ENCODE data around the gene HSPA1L.

Gene HSPA1L

DNA sequence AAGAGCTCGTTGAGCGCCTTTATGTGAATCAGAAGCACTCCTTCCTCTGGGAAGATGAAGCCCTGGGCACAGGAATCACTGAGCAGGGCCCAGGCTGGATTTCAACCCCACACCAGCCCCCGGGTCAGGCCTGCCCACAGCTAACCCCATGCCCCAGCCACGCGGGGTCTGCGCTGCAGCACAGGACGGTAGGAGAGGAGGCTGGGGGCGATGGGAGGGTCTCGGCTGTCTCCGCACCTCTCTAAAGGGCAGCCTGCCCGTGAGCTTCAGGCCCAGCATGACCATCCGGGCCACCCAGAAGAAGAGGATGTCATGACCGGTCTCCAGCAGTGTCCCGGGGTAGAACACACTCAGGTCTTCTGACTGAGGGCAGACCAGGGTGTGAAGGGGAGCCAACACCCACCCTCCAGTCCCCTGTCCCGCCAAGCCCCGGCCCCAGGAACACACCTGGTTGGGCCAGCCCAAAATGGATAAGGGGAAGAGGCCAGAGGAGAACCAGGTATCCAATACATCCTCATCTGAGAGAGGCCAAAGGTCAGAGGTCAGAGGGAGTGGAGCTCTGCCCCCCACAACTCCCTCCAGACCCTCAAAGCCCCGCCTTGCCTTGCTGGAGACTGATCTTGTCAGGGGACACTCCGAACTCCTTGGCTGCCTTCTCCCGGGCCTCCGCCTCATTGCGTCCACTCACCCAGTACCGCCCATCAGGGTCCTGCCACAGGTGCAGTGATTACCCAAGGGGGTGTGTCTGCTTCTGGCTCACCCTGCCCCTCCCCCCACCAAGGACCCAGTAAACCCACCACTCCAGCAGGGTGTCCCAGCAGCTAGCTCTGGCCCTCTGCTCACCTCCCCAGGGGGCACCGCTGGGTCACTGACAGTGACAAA, 33.6 kb downstream of the HSPA1L start:
- no peak for DNase-seq

GRCh38 chr6:31780507-31781243, 34.4 kb downstream of the HSPA1L start:
- DNase-seq = no peak

GRCh38 chr6:31779908-31780307, 35.2 kb downstream of the HSPA1L start:
- no peak for DNase-seq

DNA sequence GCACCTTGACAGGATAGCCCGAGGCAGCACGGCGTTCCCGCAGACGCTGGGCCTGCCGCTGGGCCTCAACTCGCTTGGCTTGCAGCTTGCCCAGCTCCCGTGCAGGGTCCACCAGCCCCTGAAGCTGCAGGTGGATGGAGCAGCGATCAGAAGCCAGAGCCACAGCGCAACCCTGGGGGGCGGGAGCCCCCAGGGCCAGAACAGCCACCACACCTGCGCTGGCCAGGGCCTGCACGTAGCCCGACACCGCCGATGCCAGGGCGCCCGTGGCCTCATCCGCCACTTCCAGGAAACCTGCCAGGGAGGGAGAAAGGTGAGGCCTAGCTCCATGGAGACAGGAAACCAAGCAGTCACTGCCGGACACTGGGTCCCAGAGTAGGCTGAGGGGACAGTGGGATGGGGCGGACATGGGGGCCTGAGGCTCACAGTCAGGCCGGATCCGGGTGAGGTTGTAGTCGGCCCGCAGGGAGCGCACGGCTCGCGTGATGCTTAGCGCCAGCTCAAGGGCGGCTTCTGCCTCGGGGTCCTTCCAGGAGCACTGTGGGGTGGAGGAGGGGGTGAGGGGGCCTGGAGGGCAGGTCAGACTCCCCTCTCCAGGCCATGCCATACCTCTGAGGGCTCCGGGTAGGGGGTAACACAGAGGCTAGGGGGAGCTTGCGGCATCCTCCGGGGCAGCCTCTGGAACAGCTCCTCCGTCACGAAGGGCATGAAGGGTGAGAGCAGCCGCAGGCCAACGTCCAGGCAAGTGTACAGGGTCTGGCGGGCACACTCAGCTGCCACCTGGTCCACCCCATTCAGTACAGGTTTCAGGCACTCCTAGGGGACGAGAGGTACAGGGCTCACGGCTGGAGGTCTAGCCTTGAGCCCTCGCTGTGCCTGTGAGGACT, 35.8 kb downstream of the HSPA1L start:
- DNase-seq = no peak

- no peak for DNase-seq
Observed at GRCh38 chr6:31778193-31778592, 36.9 kb downstream of the HSPA1L start.

GRCh38 chr6:31777667-31778050, 37.4 kb downstream of the HSPA1L start:
- DNase-seq = no peak

DNA sequence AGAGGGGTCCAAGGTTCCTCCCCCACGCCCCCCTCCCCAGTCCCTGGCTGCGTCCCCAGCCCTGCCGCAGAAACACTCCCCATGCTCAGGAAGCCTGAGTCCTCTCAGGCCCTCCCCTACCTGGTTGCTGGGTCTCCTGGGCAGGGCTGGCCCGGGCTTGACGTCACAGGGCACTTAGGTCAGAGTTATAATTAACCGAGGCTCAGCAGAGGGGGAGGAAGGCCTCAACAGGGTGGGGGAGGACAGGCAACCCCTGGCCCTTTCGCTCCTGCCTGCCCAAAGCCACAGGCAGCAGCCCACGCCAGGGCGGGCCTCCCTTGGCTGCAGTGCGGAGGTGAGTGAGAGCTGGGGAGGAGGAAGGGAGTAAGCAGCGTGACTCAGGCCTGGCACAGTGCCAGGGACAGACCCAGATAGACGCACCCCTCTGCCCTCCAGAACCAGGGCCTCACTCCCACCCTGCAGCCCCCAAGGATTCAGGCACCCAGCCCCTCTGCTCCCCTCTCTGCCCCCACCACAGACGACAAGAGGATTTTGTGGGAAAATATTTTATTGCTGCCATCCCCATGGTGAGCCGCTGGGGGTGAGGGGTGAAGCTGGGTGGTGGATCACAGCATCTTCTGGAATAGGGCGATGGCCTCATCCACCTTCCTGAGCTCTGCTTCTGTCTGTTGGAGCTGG, 38.0 kb downstream of the HSPA1L start, which contains the start of gene VWA7:
VWA7 (minus strand) TSS at position 340 of the 678 bp plus-strand sequence. CDS start 549 bp downstream, outside the sequence.
- peak; percentile 54 for DNase-seq

DNA sequence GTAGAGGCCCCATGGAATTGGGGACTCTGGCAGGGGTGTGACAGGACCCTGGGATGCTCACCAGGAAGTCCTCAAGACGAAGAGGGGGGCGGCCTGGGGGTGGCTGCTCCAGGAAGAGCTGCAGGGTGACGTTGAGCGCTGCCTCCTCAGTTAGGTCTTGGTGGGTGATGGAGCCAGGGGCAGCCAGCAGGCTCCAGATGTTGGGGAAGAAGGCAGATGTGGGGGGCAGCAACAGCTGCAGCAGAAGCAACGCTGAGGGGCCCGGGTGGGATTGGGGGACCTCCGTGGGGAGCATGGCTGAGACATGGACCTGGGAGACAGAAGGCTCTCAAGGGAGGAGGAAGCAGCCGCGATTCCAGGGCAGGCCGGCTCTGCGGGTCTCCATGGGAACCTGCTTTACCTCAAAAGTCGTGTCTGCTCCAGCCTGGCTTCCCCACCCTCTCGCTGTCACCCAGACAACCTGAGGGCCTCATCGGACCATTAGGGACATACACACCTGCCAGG, 38.5 kb downstream of the HSPA1L start:
- DNase-seq = no peak

DNA sequence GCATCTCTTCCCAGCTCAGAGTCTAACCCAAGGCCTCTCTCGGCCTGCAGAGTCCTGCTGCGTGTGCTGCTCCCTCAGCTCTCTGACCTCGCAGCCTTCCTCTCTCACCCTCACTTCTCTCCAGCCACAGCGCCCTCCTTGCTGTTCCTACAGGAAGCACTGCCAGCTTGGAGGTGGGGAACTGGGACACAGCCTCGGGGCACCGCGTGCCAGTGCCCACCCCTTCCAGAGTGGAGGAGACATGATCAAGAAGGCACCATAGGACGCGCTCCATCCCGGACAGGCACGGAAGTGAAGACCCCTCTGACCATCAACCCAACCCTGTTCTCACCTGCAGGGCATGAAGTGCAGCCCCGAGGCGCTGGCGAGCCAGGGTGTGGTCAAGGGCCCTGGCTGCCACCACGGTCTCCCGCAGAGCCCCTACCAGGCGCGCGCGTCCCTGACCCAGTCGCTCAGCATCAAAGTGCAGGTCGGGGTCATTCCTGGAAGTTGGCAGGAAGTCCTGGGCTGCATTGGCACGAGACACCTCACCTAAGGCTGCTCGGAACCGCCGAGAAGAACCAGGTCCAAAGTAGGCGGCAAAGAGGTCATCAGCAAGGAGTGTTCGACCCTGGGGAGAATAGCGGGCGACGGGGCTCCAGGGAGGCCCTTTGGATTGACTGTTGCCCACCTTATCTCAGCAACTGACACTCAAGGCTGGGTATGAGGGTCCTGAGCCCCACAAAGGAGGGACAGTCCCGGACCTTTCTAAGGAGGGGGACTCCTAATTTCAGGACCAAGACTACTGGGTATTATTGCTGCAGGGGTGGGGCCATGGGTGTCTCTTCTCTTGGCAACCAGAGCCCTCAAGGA, 39.2 kb downstream of the HSPA1L start:
- no peak for DNase-seq

DNA sequence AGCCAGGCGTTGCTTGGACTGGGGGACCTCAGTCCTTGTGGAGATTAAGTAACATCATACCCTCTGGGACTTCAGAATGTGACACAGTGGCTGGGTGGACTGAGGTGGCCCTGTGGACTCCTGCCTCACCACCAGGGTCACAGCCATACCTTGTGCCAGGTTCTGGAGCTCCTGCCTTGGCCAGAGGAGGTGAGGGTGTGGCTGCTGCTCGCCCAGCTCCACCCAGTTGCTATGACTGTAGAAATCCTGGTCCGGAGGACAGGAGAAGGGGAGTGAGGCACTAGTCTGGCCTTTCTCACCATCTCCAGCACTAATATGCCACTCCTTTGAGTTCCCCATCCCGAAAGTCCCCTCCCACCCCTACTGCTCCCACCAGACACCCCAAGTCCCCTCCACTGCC, 39.9 kb downstream of the HSPA1L start:
- DNase-seq = no peak

DNA sequence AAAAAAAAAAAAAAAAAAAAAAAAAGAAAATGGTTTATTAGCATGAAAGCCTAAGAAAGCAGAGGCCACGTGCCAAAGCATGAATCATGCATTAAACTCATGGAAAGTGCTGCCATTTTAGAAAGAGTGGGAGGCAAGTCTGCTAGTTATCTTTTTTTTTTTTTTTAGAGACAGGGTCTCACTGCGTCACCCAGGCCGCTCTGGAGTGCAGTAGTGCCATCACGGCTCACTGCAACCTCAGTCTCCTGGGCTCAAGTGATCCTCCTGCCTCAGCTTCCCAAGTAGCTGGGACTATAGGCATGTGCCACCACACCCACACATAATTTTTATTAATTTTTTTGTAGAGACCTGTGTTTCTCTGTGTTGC, 43.1 kb downstream of the HSPA1L start:
- no peak for DNase-seq

GRCh38 chr6:31770860-31771259, 44.2 kb downstream of the HSPA1L start:
- no peak for DNase-seq

DNA sequence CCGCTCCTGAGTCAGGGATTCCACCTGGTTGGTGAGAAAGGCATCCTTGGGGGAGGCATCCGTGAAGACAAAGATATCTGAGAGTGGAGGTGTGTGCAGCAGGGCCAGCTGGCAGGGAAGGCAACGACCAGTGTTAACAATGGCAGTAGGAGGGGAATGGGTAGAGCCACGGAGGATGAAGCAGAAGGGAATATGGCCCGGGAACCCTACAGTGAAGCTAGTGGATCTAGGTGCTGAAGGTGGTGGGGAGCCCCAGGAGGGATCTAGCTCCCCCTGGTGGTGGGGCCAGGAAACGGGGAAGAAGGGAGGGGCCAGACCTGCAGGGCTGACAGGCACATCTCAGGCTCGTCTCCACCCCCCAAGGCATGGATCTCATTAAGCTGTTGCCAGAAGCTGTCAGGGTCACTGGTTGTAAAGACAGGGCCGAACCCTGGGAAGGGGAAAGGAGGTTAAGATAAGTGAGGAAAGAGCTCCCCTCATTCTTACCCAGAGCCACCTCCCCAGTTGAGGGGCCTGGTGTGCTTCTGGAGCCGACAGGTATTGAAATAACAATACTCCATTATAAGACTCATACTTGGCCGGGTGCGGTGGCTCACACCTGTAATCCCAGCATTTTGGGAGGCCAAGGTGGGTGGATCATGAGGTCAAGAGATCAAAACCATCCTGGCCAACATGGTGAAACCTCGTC, 45.3 kb downstream of the HSPA1L start:
- peak; percentile 74 for DNase-seq

- DNase-seq = no peak
Observed at GRCh38 chr6:31768363-31769257, 46.5 kb downstream of the HSPA1L start.

DNA sequence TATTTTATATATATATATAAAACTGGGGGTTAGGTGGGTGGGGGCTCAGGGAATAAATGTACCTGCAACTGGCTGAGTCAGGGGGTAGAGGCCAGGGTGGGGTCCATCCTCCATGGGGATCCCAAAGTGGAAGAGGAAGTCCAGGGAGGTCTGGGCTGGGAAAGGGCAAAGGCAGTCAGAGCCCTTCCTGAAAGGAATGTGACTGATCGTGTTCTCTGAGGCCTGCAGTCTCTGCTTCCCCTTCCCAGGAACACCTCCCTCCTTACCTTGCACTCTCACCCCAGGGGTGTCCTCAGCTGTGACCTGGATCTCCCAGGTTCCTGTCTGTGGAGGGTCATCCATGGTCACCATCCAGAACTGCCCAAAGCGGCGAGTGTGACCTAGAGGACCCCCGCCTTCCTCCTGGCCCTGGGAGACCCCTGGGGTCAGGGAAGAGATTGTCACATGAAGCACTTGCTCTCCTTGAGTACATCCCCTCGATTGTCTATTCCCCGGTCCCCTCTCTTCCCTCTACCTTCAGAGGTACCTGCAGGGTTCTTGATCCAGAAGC, 47.9 kb downstream of the HSPA1L start:
- DNase-seq = no peak

GRCh38 chr6:31765910-31766794, 48.9 kb downstream of the HSPA1L start:
- DNase-seq = no peak

GRCh38 chr6:31765559-31765909, 49.5 kb downstream of the HSPA1L start:
- DNase-seq = no peak

DNA sequence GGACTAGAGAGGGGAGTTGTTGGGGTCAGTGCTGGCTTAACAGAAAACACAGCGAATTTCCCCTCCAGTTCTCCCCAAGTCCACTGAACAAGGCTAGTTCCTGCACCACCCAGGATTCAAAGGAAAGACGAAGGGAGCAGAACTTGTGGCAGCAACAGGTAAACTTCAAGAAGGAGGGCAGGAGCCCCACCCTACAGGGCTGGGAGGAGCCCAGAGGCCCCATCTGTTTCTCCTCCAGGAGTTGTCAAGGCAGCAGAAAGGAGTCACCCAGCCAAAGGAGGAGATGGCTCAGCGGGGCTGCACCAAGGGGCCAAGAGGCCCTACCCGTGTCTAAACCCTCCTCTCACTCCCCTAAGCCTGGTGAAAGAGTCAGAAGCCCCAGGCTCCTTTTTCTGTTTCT, 50.9 kb downstream of the HSPA1L start:
- no peak for DNase-seq
